ENCODE measurements around the gene DOCK2.

GRCh38 chr5:169694091-169694625, 57.1 kb downstream of the DOCK2 start:
- no peak for TF ChIP-seq CTCF (conservative IDR thresholded peaks at IDR 0.05)
- no peak for TF ChIP-seq ZFX (IDR thresholded peaks at IDR 0.05)
